GM12872 (cell line): ENCODE data around the gene PLXNA1.

ENCODE experiments used
- TF ChIP-seq, protein P1 (sequence below): IDR thresholded peaks from 3 replicates; pipeline ENCODE4 v1.5.1; 2011; ENCODE audit warnings: low read depth, mild to moderate bottlenecking, low read length, moderate library complexity; ENCODE audit not compliant: insufficient read depth

PLXNA1 gene

GRCh38 chr3:127005864-127006500 is 23.1 kb downstream of the PLXNA1 start:
- TF ChIP-seq, protein P1, sequence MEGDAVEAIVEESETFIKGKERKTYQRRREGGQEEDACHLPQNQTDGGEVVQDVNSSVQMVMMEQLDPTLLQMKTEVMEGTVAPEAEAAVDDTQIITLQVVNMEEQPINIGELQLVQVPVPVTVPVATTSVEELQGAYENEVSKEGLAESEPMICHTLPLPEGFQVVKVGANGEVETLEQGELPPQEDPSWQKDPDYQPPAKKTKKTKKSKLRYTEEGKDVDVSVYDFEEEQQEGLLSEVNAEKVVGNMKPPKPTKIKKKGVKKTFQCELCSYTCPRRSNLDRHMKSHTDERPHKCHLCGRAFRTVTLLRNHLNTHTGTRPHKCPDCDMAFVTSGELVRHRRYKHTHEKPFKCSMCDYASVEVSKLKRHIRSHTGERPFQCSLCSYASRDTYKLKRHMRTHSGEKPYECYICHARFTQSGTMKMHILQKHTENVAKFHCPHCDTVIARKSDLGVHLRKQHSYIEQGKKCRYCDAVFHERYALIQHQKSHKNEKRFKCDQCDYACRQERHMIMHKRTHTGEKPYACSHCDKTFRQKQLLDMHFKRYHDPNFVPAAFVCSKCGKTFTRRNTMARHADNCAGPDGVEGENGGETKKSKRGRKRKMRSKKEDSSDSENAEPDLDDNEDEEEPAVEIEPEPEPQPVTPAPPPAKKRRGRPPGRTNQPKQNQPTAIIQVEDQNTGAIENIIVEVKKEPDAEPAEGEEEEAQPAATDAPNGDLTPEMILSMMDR, result no peak

- TF ChIP-seq, protein P1, result no peak
Observed at GRCh38 chr3:127006781-127007436, 24.0 kb downstream of the PLXNA1 start.

GRCh38 chr3:127008236-127008635 is 25.3 kb downstream of the PLXNA1 start:
- TF ChIP-seq, protein P1, result no peak

DNA sequence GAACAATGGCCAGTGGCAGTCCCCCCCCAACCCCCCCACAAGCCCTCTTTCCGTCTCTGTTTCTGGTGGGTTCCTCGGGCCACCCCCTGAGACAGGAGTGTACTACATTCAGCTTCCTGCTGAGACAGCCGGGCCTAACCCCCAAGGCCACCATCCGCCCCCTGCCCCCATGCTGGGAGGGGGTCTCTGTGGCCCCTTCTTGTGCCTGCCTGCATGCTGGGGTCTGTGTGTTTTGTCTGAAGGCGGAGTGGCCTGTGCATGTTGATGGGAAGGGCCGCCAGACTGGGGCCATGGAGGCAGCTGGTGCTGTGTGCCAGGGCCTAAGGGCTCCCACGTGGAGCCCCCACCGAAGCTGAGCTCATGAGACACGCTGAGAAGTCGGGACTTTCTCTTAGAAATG is 26.6 kb downstream of the PLXNA1 start:
- TF ChIP-seq, protein P1, result no peak

DNA sequence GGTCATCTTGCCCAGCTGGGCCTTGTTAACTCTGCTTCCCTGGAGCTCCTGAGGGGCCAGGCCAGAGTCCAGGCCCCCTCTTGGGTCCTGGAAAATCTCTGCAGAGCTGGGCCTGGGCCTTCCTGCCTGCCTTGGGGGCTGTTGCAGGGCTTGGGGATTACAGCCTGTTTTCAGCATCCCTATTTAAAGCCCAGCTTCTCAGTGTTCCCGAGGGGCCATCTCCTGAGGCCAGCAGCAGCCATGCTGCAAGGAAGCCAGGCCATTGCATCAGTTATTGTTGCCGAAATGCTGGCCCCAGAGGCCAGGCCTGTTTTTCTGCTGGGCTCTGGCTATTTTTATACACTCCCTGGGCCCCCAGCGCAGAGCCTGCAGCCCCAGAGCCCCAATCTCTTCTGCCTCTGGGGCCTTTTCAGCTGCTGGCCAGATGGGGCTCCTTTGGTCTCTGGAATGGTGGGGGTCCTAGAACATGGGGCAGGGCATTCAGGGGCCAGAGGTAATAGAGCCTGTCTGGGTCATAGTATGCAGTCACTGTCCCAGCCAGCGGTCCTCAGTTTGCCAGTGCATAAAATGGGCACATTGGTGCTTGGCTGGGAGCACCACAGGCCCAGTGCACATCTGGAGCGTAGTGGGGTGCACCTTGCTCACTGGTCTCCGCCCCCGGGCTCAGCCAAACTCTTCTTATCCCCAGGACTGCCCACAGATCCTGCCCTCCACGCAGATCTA is 28.5 kb downstream of the PLXNA1 start:
- TF ChIP-seq, protein P1, result no peak

- TF ChIP-seq, protein P1, result no peak
Observed at GRCh38 chr3:127012091-127012490, 29.2 kb downstream of the PLXNA1 start.

- TF ChIP-seq, protein P1, result no peak
Observed at GRCh38 chr3:127013181-127013580, 30.3 kb downstream of the PLXNA1 start.
